Frontal cortex (tissue), 4 donors: ENCODE measurements around the gene XPNPEP3. TPM values are rescaled to one million over a fixed set of nuclear protein-coding genes. Genes with fewer than 3 reads are reported as not detected.
"Not testable (repeated sequence)": the region's sequence is repeated elsewhere in the genome, so short reads cannot be mapped to it uniquely, and the experiment has no call there.

ENCODE experiments used
- DNase-seq, 2 donors: peaks; one replicate each; pipeline ENCODE4 v3.0.0; 2012; ENCODE audit warnings: low spot score in 2 of 2
- FAIRE-seq: peaks from 2 replicates; lab custom pipeline; 2012; peaks lifted over from hg19 to GRCh38; lab: Jason Lieb, UNC
- total RNA-seq: library from RNA; depleted of rRNA; stranded (reverse); fragments of >200 nt; gene quantifications from one replicate; pipeline ENCODE4 v1.2.3, GENCODE V29; 2014
- donor health status: control.
- donor health status: control.
- donor health status: control.

XPNPEP3 gene
- 4.9 TPM for total RNA-seq

- DNase-seq (peak; percentile 72 to 80), FAIRE-seq (no peak)
These were observed at the start of gene XPNPEP3, which contains the start of gene ST13 for GRCh38 chr22:40856513-40857308. TSS of gene XPNPEP3 (plus strand) at chr22:40857148. CDS start at chr22:40857182, 34 bp downstream. TSS of gene ST13 (minus strand) at chr22:40856639. CDS start at chr22:40856540, 99 bp downstream.

DNA sequence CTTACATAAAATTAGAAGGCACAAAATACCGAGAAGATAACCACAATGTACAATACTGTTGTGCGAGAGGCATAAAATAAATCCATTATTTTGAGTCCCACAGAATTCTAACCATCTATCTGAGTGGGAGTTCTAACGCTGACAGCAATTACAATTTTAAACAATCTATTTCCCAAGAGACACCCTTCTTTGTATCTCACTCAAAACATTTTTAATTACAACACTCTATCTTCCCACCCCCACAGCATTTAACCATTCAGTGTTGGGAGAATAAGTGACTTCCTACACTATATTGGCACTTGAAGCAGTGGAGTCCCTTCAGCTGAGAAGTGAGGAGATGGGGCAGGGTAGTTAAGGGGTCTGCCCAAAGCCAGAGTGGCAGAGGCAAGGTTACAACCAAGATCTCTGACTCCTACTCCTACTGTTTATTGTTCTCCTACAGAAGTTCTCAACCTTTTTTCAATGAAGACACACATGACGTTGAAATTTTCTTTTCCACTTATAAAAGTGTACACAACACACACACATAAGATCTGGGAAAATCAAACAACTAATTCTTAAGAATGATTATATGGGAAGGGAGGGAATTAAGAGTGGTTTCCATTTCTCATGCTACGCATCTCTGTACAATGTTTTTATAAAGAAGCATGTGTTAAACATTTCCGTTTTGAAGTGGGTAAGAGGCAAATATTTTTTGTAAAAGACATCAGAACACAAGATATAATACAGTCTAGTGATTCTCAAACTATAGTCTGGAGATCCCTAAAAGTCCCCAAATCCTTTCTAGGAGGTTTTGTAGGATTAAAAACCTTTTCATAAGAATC, 48.7 kb upstream of the XPNPEP3 start:
- FAIRE-seq (no peak), DNase-seq (no peak)

DNA sequence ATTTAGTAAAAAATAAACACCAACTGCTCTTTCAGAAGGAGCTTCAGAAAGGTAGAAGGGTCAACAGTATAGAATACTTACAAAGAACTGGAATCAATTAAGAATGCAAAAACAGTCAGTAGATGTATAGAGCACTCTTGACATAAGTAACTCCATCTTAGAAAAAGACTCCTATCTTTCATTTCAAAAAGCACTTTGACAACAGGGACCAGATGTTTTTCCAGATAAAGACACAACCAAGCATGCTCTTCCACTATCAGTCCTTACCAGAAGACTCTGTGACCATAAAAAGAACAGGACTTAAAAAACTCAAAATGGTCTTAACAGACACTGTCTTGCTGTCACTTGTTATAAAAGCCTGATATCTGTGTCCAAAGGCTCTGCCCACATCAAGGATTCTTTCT, 43.0 kb upstream of the XPNPEP3 start:
- FAIRE-seq, result no peak
- no peak for DNase-seq

GRCh38 chr22:40817737-40818136, 39.2 kb upstream of the XPNPEP3 start:
- DNase-seq (no peak), FAIRE-seq (no peak)

DNA sequence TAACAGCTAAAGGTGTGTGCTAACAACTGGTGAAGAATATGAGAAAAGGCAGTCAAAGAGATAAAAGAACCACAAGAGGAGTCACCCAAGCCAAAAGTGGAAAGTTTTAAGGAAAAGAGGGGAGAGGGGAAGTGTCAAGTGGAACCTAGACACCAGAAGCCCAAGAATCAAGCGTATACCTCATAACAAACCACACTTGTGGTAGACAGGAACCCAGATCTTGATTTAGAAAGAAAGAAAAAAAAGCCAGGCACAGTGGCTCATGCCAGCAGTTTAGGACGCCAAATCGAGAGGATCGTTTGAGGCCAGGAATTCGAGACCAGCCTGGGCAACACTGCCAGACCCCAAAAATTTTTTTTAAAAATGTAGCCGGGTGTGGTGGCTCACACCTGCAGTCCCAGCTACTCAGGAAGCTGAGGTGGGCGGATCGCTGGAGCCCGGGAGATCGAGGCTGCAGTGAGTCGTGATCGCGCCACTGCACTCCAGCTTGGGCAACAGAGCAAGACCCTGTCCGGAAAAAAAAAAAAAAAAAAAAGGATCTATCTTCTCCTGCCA, 38.7 kb upstream of the XPNPEP3 start:
- no peak for FAIRE-seq
- DNase-seq, result no peak

- DNase-seq, result peak; percentile 87 to 95
- no peak for FAIRE-seq
These were observed 38.0 kb upstream of the XPNPEP3 start, which contains the start of gene SLC25A17 for GRCh38 chr22:40818747-40819598. TSS of gene SLC25A17 (minus strand) at chr22:40819346. CDS start at chr22:40819248, 98 bp downstream.

DNA sequence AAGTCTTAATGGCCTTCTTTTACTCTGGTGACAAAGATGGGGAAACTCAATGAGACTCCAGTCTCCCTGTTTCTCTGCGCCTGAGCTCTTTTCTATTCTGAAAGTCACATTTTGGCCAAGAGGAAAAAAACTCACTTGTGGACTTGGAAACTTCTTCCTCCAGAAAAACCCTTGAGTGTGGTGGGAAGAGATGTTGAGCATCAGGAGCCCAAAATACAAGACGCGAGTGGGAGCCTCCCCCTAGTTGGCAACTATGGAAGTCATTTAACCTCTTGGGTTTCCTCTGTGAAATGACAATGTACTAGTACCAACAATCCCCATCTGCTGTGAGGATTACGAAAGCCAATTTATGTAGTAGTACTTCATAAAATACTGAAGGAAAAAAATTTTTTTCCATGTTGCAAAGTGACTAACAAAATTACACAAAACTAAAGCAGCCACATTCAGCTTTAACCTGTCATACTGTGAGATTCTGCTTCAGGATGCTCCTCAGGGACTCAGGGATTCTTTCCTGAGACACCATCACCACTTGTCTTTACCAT, 37.3 kb upstream of the XPNPEP3 start:
- FAIRE-seq, result no peak

DNA sequence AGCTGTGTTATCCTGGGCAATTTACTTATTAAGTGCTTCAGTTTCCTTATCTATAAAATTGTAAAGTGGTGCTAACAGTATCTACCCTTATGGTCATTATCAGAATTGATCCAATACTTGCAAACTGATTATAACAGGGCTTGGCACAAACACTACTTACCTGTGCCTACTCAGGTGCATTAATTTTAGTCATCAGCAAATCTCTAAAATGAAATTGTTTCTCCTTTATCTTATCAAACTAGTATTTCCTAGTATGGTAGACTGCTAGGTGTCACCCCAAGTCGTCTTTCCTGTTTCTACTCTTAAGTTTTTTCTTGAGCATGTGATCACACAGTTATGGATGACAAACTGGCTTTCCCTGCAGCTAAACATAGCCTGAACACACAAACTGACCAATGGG, 33.5 kb upstream of the XPNPEP3 start:
- FAIRE-seq (no peak), DNase-seq (no peak)

More for the DNA sequence above, 37.3 kb upstream of the XPNPEP3 start:
- peak in 1 of 2 donors; percentile 10 for DNase-seq

DNA sequence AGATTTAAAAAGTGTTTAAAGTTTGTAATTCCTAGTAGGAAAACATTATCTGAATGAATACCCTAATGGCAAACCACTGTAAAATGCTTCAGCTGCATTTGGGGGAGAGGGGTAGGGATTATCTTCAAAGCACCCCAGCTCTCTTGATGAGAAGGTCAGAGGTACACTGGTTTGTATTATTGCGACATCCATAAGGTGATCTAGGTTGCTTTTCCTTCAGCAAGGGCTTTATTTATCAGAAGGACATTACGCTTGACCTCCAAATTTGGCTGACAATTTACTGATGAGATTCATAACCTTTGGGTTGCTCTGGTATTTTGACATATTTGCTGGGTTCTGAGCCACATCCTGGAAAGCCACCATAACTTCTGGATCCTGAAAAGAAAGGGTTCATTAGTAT, 30.7 kb upstream of the XPNPEP3 start:
- not testable (repeated sequence) for DNase-seq, FAIRE-seq

DNA sequence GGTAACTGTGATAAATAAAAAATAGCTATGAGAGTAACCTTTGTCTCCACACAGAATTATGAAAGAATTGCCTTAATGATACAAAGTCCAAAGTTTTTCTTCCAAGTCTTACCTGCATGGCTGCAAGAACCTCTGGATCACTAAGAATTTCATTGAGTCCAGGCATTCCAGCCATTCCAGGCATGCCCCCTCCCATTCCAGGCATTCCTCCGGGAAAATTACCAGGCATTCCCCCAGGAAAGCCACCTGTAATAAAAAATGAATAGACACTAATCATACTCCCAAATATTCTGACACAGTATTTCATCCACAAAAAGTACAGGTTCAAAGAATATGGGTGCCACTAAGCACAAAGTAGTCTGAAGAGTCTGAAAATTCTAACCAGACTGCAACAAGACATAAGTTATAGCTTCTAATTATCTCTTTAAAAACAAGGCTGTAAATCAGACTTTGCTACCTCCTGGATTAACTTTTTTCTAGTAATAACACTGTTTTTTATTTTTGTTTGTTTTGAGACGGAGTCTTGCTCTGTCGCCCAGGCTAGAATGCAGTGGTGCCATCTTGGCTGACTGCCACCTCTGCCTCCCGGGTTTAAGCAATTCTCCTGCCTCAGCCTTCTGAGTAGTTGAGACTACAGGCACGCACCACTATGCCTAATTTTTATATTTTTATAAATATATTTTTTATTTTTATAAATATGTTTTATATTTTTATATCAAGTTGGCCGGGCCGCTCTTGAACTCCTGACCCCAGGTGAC, 29.8 kb upstream of the XPNPEP3 start:
- FAIRE-seq (no peak), DNase-seq (no peak)

GRCh38 chr22:40829131-40829530, 27.8 kb upstream of the XPNPEP3 start:
- FAIRE-seq, result no peak
- no peak for DNase-seq

GRCh38 chr22:40834619-40835018, 22.3 kb upstream of the XPNPEP3 start:
- no peak for DNase-seq
- no peak for FAIRE-seq

- FAIRE-seq (no peak), DNase-seq (no peak)
These were observed 18.5 kb upstream of the XPNPEP3 start for GRCh38 chr22:40838486-40838885.

DNA sequence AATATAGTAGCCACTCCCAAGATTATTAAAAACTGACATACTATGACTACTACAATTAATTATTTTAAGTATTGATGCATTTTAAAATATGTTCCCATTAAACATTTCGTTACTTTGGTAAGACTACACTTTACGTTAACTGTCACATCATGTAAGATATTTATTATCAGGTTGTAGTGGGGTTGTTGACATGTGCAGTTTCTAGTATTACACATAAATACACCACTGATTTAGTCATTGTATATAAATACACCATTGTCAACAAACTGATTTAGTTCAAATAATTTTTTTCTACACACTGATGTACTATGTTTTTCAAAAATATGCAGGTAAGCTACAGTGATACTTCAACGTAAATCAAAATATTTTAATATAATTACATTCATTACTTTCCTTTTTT, 12.0 kb upstream of the XPNPEP3 start:
- FAIRE-seq, result no peak
- no peak for DNase-seq

DNA sequence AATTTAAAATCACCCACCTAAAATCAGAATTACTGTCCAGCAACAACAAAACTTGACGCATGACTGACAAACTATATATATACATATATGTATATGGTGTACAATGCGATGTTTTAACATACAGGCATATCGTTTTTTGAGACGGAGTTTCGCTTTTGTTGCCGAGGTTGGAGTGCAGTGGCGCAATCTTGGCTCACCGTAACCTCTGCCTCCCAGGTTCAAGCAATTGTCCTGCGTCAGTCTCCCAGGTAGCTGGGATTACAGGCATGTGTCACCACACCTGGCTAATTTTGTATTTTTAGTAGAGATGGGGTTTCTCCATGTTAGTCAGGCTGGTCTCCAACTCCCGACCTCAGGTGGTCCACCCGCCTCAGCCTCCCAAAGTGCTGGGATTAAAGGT, 11.1 kb upstream of the XPNPEP3 start:
- not testable (repeated sequence) for FAIRE-seq, DNase-seq

GRCh38 chr22:40853333-40853732, 3.6 kb upstream of the XPNPEP3 start:
- FAIRE-seq, result no peak

DNA sequence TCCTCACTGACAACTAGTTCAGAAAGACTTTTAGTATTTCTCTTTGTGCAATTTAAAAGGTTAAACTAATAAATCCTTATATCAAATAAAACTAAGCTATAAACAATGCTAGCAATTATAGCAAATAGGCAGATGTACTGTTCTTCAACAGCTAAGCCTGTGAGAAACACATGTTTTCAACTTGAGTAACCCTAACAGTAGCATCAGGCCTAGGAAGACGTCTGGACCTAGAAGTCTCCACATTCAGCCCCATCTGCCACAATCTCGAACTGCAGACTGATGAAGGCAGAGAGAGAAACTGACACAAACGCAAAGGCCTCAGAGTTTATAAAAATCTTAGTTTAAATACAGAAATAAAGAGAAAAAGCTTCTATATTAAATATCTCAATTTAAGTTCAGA, 3.0 kb upstream of the XPNPEP3 start:
- no peak for DNase-seq
- FAIRE-seq, result no peak

More at GRCh38 chr22:40853333-40853732, 3.6 kb upstream of the XPNPEP3 start:
- DNase-seq, result no peak
